Breast epithelium (tissue), 4 donors: Measurements from ENCODE around the gene GART. TPM values are rescaled to one million over a fixed set of nuclear protein-coding genes. Genes with fewer than 3 reads are reported as not detected.

Experiments
- DNase-seq, 2 donors: peaks; one replicate each; pipeline ENCODE4 v3.0.0-alpha.2; 2019; ENCODE audit warnings: low spot score in 2 of 2
- H3K27ac ChIP-seq, 2 donors: fragments of 200-600 bp; sonication (generic) in 1 of 2; one replicate each; pipeline ENCODE4 v1.5.1; 2016 to 2019; ENCODE audit warnings: mild to moderate bottlenecking in 1 of 2
- H3K27me3 ChIP-seq, 2 donors: fragments of 200-600 bp; sonication (generic) in 1 of 2; one replicate each; pipeline versions ENCODE4 v1.5.1 to v1.6.0; 2017 to 2019; ENCODE audit warnings: control low read depth in 1 of 2, mild to moderate bottlenecking in 1 of 2
- H3K36me3 ChIP-seq: fragments of 200-600 bp; one replicate; pipeline ENCODE4 v1.5.1; 2019
- H3K4me1 ChIP-seq, 2 donors: fragments of 200-600 bp; sonication (generic); one replicate each; pipeline ENCODE4 v1.5.1; 2016 to 2019; ENCODE audit warnings: control low read depth in 1 of 2
- H3K4me3 ChIP-seq, 3 donors: fragments of 200-600 bp; sonication (generic); 1 replicate in 2 of 3; 2 replicates in 1 of 3; pipeline ENCODE4 v1.5.1; 2016 to 2019; ENCODE audit warnings: mild to moderate bottlenecking in 3 of 3, moderate library complexity in 2 of 3
- H3K9me3 ChIP-seq, 2 donors: fragments of 200-600 bp; sonication (generic) in 1 of 2; one replicate each; pipeline ENCODE4 v1.5.1; 2016 to 2019; ENCODE audit warnings: control low read depth in 1 of 2
- POLR2A ChIP-seq: fragments of 450-650 bp; IDR thresholded peaks from one replicate; pipeline ENCODE4 v1.6.1; 2016; ENCODE audit warnings: antibody characterized with exemption, mild to moderate bottlenecking, moderate library complexity
- POLR2AphosphoS5 ChIP-seq, 3 donors: sonication (generic); formaldehyde crosslinking; IDR thresholded peaks; one replicate each; pipeline ENCODE4 v1.6.1; 2017; ENCODE audit warnings: antibody characterized with exemption in 3 of 3
- intact Hi-C: fragments of 100-400 bp; cut with DNase I; formaldehyde crosslinking; loops from one replicate; pipeline ENCODE4 v1.15.1; 2023; ENCODE audit warnings: low total_unique reads
- total RNA-seq, 3 donors: library from RNA; depleted of rRNA; stranded (reverse); fragments of >200 nt; gene quantifications; one replicate each; pipeline ENCODE4 v1.1.0, GENCODE V29; 2016
- TF ChIP-seq, protein P1 (sequence below), 3 donors: fragments of 450-650 bp; IDR thresholded peaks; one replicate each; pipeline ENCODE4 v1.5.1; 2016 to 2017; ENCODE audit warnings: antibody characterized with exemption in 3 of 3, mild to moderate bottlenecking in 3 of 3, moderate library complexity in 3 of 3

GART gene
- total RNA-seq, 3 donors from 2014 or later = 80.6 to 90.8 (median 89.4) TPM

DNA sequence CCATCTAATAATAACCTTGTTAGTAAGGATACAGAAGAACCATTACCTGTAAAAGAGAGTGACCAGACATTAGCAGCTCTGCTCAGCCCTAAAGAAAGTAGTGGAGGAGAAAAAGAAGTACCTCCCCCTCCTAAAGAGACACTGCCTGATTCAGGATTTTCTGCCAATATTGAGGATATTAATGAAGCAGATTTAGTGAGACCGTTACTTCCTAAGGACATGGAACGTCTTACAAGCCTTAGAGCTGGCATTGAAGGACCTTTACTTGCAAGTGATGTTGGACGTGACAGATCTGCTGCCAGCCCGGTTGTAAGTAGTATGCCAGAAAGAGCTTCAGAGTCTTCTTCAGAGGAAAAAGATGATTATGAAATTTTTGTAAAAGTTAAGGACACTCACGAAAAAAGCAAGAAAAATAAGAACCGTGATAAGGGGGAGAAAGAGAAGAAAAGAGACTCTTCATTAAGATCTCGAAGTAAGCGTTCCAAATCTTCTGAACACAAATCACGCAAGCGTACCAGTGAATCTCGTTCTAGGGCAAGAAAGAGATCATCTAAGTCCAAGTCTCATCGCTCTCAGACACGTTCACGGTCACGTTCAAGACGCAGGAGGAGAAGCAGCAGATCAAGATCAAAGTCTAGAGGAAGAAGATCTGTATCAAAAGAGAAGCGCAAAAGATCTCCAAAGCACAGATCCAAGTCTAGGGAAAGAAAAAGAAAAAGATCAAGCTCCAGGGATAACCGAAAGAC is 12.5 kb upstream of the GART start:
- no peak for DNase-seq
- intact Hi-C loops = loop anchor here (5.0 kb wide), 1 partner anchor 463 kb away; no protein-coding TSS in a partner anchor
- Histone ChIP-seq H3K27ac (no peak overlapping the region), H3K27me3 (no peaks in the 10 kb centered on the region), H3K4me3 (no peak overlapping the region), H3K36me3 (peaks cover 24% of the 10 kb centered on the region), H3K4me1 (peaks cover 0 to 8% of the 10 kb centered on the region in 2 donors), H3K9me3 (no peaks in the 10 kb centered on the region)
- TF ChIP-seq POLR2AphosphoS5 (IDR thresholded peaks at IDR 0.05) (no peak), POLR2A (no peak)
- TF ChIP-seq, protein P1, sequence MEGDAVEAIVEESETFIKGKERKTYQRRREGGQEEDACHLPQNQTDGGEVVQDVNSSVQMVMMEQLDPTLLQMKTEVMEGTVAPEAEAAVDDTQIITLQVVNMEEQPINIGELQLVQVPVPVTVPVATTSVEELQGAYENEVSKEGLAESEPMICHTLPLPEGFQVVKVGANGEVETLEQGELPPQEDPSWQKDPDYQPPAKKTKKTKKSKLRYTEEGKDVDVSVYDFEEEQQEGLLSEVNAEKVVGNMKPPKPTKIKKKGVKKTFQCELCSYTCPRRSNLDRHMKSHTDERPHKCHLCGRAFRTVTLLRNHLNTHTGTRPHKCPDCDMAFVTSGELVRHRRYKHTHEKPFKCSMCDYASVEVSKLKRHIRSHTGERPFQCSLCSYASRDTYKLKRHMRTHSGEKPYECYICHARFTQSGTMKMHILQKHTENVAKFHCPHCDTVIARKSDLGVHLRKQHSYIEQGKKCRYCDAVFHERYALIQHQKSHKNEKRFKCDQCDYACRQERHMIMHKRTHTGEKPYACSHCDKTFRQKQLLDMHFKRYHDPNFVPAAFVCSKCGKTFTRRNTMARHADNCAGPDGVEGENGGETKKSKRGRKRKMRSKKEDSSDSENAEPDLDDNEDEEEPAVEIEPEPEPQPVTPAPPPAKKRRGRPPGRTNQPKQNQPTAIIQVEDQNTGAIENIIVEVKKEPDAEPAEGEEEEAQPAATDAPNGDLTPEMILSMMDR (IDR thresholded peaks at IDR 0.05) = no peak

DNA sequence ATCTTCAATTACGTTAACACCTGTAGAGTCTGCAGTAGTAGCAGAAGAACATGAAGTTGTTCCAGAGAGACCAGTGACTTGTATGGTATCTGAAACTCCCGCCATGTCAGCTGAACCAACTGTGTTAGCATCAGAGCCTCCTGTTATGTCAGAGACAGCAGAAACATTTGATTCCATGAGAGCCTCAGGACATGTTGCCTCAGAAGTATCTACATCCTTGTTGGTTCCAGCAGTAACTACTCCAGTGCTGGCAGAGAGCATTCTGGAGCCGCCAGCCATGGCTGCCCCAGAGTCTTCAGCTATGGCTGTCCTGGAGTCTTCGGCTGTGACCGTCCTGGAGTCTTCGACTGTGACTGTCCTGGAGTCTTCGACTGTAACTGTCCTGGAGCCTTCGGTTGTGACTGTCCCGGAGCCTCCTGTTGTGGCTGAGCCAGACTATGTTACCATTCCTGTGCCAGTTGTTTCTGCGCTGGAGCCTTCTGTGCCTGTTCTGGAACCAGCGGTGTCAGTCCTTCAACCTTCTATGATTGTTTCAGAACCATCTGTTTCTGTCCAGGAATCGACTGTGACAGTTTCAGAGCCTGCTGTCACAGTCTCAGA is 11.2 kb upstream of the GART start:
- H3K4me3 ChIP-seq = no peak overlapping the region
- no peak for DNase-seq
- intact Hi-C loops = loop anchor here (5.0 kb wide), 1 partner anchor 464 kb away; no protein-coding TSS in a partner anchor
- peaks cover 24% of the 10 kb centered on the region for H3K36me3 ChIP-seq
- H3K4me1 ChIP-seq = peaks cover 0 to 8% of the 10 kb centered on the region in 2 donors
- no peaks in the 10 kb centered on the region for H3K27me3 ChIP-seq
- no peaks in the 10 kb centered on the region for H3K9me3 ChIP-seq
- no peak overlapping the region for H3K27ac ChIP-seq
- TF ChIP-seq POLR2A (no peak), POLR2AphosphoS5 (IDR thresholded peaks at IDR 0.05) (no peak)
- TF ChIP-seq, protein P1 (IDR thresholded peaks at IDR 0.05) = no peak

DNA sequence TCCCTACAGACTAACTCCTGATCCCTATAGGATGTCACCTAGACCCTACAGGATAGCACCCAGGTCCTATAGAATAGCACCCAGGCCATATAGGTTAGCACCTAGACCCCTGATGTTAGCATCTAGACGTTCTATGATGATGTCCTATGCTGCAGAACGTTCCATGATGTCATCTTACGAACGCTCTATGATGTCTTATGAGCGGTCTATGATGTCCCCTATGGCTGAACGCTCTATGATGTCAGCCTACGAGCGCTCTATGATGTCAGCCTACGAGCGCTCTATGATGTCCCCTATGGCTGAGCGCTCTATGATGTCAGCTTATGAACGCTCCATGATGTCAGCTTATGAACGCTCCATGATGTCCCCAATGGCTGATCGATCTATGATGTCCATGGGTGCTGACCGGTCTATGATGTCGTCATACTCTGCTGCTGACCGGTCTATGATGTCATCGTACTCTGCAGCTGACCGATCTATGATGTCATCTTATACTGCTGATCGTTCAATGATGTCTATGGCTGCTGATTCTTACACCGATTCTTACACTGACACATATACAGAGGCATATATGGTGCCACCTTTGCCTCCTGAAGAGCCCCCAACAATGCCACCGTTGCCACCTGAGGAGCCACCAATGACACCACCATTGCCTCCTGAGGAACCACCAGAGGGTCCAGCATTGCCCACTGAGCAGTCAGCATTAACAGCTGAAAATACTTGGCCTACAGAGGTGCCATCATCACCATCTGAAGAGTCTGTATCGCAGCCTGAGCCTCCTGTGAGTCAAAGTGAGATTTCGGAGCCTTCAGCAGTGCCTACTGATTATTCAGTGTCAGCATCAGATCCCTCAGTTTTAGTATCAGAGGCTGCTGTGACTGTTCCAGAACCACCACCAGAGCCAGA is 10.4 kb upstream of the GART start:
- Histone ChIP-seq H3K27ac (no peak overlapping the region), H3K27me3 (no peaks in the 10 kb centered on the region), H3K36me3 (peaks cover 24% of the 10 kb centered on the region), H3K4me1 (peaks cover 0 to 8% of the 10 kb centered on the region in 2 donors), H3K4me3 (no peak overlapping the region), H3K9me3 (no peaks in the 10 kb centered on the region)
- intact Hi-C loops = loop anchor here (5.0 kb wide), 1 partner anchor 465 kb away; no protein-coding TSS in a partner anchor
- TF ChIP-seq POLR2A = no peak
- no peak for TF ChIP-seq POLR2AphosphoS5 (IDR thresholded peaks at IDR 0.05)
- TF ChIP-seq, protein P1 (IDR thresholded peaks at IDR 0.05) = no peak
- DNase-seq = no peak

DNA sequence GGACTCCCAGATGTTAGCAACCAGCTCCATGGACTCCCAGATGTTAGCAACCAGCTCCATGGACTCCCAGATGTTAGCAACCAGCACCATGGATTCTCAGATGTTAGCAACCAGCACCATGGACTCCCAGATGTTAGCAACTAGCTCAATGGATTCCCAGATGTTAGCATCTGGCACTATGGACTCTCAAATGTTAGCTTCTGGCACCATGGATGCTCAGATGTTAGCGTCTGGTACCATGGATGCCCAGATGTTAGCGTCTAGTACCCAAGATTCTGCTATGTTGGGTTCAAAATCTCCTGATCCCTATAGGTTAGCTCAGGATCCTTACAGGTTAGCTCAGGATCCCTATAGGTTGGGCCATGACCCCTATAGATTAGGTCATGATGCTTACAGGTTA is 9.7 kb upstream of the GART start:
- TF ChIP-seq POLR2AphosphoS5 (IDR thresholded peaks at IDR 0.05) = no peak
- TF ChIP-seq, protein P1 (IDR thresholded peaks at IDR 0.05) = no peak
- no peak for TF ChIP-seq POLR2A
- peaks cover 0 to 8% of the 10 kb centered on the region in 2 donors for H3K4me1 ChIP-seq
- H3K9me3 ChIP-seq = no peaks in the 10 kb centered on the region
- intact Hi-C loops = loop anchor here (5.0 kb wide), 1 partner anchor 466 kb away; no protein-coding TSS in a partner anchor
- no peak overlapping the region for H3K4me3 ChIP-seq
- no peak overlapping the region for H3K27ac ChIP-seq
- no peaks in the 10 kb centered on the region for H3K27me3 ChIP-seq
- no peak for DNase-seq
- peaks cover 24% of the 10 kb centered on the region for H3K36me3 ChIP-seq
